GM21526 (cell line): ENCODE measurements around the gene SEPTIN8.

ENCODE experiments used
- ATAC-seq: cut with Tn5 transposase; IDR thresholded peaks from one replicate; pipeline ENCODE4 v1.9.1; 2021; ENCODE audit warnings: moderate library complexity; ENCODE audit not compliant: unreplicated experiment, low FRiP score

Gene SEPTIN8

DNA sequence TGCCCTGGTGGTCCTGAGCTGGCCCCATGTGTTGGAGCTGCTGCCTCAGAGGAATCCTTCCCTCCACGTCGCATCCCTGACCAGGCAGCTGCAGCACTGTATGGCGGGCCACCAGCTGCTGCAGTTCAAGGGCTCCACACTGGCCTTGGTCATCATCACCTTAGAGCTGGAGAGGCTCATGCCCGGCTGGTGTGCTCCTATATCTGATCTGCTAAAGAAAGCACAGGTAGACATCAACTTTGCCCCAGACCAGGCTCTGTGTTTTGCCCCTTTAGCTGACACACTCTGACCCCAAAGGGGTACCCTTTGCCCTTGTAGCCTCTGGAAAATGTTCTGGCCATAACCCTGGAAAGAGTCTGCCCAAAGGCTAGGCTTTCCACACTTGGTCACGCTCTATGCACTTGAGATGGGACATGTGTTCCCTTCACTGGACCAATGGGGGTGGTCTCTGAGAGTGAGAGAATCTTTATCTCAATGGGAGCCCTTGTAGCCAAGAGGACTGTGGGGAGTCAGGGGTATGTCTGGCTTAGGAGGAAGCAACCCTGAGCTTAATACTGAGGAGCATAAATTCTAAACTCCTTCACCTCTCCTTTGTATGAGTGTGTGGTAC, 25.0 kb downstream of the SEPTIN8 start:
- ATAC-seq: no peak

DNA sequence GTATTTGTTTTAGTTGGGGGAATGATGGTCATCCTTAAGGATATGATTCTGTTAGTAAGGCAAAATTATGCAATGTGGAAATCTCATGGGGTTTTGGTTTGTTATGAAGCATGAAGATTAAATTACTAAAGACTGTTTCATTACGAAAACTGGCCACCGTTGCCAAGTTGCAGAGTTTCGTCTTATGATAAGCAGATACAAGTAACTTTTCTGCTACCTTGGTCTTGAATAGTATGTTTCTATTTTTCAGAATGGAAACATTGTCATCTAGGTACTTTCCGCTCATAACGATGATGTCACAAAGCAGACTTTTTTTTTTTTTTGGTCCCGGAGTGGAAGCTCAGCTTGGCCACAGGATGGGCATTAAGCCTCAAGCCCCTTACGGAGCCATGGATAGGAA, 25.6 kb downstream of the SEPTIN8 start:
- ATAC-seq: no peak

GRCh38 chr5:132750471-132751230, 26.4 kb downstream of the SEPTIN8 start:
- ATAC-seq: no peak

- ATAC-seq: no peak
These were observed 27.5 kb downstream of the SEPTIN8 start for GRCh38 chr5:132749506-132749905.

DNA sequence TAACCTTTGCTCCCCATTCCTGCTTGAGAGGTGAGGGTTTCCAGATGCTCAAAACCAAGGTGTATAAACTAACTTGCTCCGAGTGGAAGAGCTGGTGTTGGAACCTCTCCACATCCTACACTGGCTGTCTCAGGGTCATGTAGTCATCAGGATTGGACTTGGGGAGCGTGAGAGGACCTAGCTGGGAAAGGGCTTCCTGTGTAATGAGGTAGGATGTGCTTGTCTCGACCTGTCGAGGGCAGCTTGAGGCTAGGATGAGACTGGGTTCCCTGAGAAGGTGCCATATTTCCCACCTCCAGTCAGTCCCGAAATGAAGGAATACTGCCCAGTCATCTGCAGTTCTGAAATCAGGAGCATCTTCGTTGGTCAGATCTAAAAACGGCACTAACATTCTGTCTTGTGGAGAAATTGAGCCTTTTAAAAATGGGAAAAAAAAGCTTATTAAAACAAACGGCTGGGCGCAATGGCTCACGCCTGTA, 28.5 kb downstream of the SEPTIN8 start:
- no peak for ATAC-seq

GRCh38 chr5:132747616-132748440, 29.2 kb downstream of the SEPTIN8 start:
- no peak for ATAC-seq

- ATAC-seq: no peak
These were observed 30.0 kb downstream of the SEPTIN8 start, which contains the start of gene CCNI2 for GRCh38 chr5:132746954-132747615. TSS of gene CCNI2 (plus strand) at chr5:132747426. CDS start at chr5:132747496, 70 bp downstream.

GRCh38 chr5:132746592-132746953, 30.5 kb downstream of the SEPTIN8 start:
- no peak for ATAC-seq

DNA sequence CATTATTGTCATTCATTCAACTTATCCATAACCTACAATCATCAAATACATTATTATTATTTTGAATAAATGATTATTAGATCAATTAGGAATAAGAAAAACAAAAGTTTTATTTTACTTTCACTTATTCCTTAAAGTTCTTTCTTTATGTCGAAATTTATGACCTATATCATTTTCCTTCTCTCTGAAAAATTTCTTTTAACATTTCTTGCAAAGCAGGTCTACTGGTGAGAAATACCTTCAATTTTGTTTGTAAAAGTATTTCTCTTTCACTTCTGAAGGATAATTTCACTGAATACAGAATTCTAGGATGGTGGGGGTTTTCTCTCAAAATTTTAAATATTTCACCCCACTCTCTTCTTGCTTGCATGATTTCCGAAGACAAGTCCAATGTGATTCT, 32.4 kb downstream of the SEPTIN8 start:
- no peak for ATAC-seq

GRCh38 chr5:132742626-132743025, 34.4 kb downstream of the SEPTIN8 start:
- ATAC-seq: no peak

GRCh38 chr5:132742158-132742557, 34.9 kb downstream of the SEPTIN8 start:
- ATAC-seq: no peak

GRCh38 chr5:132739232-132739631, 37.8 kb downstream of the SEPTIN8 start:
- no peak for ATAC-seq

DNA sequence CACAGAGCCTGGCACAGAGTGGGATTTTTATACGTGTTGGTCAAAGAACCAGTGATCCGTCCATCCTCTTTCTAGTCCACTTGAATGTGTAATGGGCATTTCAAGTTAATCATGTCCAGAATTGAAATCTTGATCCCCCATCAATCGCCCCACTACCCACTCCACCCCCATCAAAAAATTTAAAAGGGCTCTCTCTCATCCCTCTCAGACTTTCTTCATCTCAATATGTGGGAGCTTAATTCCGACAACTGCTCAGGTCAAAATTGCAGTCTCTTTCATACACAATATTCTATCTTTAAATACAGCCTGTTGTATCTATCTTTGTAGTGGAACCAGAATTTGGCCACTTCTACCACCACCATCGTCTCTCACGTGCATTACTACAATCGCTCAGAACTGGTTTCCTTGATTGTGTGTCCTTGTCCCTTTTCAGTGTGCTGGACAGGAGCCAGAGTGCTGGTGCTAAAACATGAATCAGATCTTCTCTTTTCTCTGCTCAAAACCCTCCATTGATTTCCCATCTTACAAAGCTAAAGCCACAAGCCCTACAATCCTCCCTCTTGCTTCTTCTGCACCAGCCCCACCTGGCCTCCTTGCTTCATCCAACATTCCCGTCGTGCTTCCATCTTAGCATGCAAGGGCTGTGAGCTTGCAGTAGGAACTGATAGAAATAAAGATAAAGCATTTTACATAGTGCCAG, 38.9 kb downstream of the SEPTIN8 start:
- no peak for ATAC-seq

DNA sequence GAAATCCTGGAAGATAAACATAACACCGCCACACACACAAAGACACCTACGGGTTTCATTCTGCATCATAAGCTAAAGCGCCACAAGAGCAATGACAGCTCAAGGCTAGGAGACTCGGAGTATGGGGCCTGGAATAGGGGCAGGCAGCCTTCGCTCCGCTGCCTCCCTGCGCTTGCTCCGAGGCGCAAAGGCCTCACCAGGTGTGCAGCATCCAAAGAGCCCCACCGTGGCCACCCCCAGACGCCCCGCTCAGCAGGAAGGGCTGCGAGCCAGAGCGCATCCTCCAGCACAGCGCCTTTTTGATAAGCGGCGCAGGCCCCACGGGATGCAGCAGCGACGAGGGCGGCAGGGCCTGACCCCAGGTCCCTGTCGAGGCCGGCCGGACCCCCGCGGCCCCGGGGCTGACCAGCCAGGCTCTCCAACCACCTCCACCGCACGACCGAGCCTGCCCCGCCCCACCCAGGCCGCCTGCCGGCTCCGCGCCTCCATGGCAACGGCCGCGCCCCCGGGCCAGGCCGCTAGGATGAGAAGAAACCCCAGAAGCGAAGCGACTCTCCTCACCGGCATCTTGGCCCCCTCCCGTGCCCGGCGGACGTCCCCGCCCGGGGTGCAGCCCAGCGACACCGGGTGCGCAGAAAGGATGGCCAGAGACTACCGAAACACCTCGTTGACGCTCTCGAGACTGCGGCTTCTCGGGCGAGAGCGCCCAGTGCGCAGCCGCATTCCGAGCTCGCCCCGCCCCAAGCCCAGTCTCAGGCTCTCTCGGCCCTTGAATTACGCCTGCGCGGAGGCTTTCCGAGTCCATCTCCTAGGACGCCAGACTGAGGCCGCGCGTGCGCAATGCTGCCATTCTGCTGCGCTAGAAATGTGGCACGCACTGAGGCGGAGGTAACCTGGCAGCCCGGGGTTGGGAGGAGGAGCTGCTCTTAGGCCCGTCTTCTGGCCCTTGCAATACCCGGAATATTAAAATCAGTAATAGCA, 39.9 kb downstream of the SEPTIN8 start, which contains the start of gene KIF3A:
TSS of gene KIF3A (minus strand) at position 694 of the 981 bp plus-strand sequence. CDS start at position 567, 127 bp downstream.
- peak; percentile 89 for ATAC-seq

- ATAC-seq: no peak
These were observed 42.4 kb downstream of the SEPTIN8 start for GRCh38 chr5:132734687-132735086.

GRCh38 chr5:132733499-132734148, 43.4 kb downstream of the SEPTIN8 start:
- no peak for ATAC-seq

- ATAC-seq: no peak
These were observed 47.1 kb downstream of the SEPTIN8 start for GRCh38 chr5:132729896-132730295.

- no peak for ATAC-seq
These were observed 51.3 kb downstream of the SEPTIN8 start for GRCh38 chr5:132725745-132726144.
